Neural cell (in vitro differentiated cells): ENCODE measurements around the gene ENTPD1.

Source experiments
- CTCF ChIP-seq: fragments of 450-650 bp; IDR thresholded peaks from 2 replicates; pipeline ENCODE4 v1.5.1; 2014; ENCODE audit warnings: antibody characterized with exemption, mild to moderate bottlenecking, moderate library complexity; ENCODE audit not compliant: poor library complexity, severe bottlenecking
- EP300 ChIP-seq: fragments of 450-650 bp; conservative IDR thresholded peaks from 2 replicates; pipeline ENCODE4 v1.6.1; 2014; ENCODE audit warnings: antibody characterized with exemption, mild to moderate bottlenecking, moderate library complexity; ENCODE audit not compliant: poor library complexity, severe bottlenecking
- MXI1 ChIP-seq: fragments of 450-650 bp; conservative IDR thresholded peaks from 2 replicates; pipeline ENCODE4 v1.6.1; 2014; ENCODE audit warnings: antibody characterized with exemption, mild to moderate bottlenecking; ENCODE audit not compliant: poor library complexity, severe bottlenecking
- POLR2AphosphoS5 ChIP-seq: IDR thresholded peaks from 2 replicates; pipeline ENCODE4 v1.6.1; 2012
- RAD21 ChIP-seq: fragments of 450-650 bp; conservative IDR thresholded peaks from 2 replicates; pipeline ENCODE4 v1.6.1; 2014; ENCODE audit warnings: antibody characterized with exemption, mild to moderate bottlenecking, moderate library complexity
- REST ChIP-seq: IDR thresholded peaks from 2 replicates; pipeline ENCODE4 v1.6.1; 2012; ENCODE audit warnings: borderline replicate concordance
- SMC3 ChIP-seq: fragments of 450-650 bp; conservative IDR thresholded peaks from 2 replicates; pipeline ENCODE4 v1.6.1; 2014; ENCODE audit warnings: antibody characterized with exemption, mild to moderate bottlenecking, moderate library complexity; ENCODE audit not compliant: poor library complexity

- TF ChIP-seq CTCF (no peak), REST (no peak), POLR2AphosphoS5 (no peak), EP300 (no peak), SMC3 (no peak), MXI1 (no peak), RAD21 (no peak)
Observed at GRCh38 chr10:95814011-95814727, 58.2 kb downstream of the ENTPD1 start.
